Bronchial epithelial cell (primary cell): ENCODE measurements around the gene CPAMD8. TPM values are rescaled to one million over a fixed set of nuclear protein-coding genes. Genes with fewer than 3 reads are reported as not detected.

ENCODE experiments used
- DNase-seq: peaks from one replicate; pipeline ENCODE4 v3.0.0-alpha.2; 2010; ENCODE audit warnings: low read depth
- FAIRE-seq: peaks from 2 replicates; lab custom pipeline; 2011; peaks lifted over from hg19 to GRCh38; lab: Jason Lieb, UNC
- H3K27me3 ChIP-seq: 2 replicates; pipeline ENCODE4 v1.5.1; 2011; ENCODE audit warnings: low read length; ENCODE audit not compliant: control insufficient read depth, insufficient read depth
- H3K36me3 ChIP-seq: 2 replicates; pipeline ENCODE4 v1.5.1; 2011; ENCODE audit warnings: low read length; ENCODE audit not compliant: control insufficient read depth, insufficient read depth
- H3K4me3 ChIP-seq: 2 replicates; pipeline ENCODE4 v1.5.1; 2011; ENCODE audit warnings: mild to moderate bottlenecking, low read depth, low read length, control low read depth
- total RNA-seq: library from RNA; depleted of rRNA; stranded (reverse); fragments of >200 nt; gene quantifications from 2 replicates; pipeline ENCODE4 v1.2.1, GENCODE V29; 2014
- TF ChIP-seq, protein P1 (sequence below): IDR thresholded peaks from 2 replicates; pipeline ENCODE4 v1.5.1; 2011; ENCODE audit warnings: mild to moderate bottlenecking, moderate library complexity, low read length, control low read depth, inconsistent platforms; ENCODE audit not compliant: insufficient read depth, severe bottlenecking

The CPAMD8 gene
- total RNA-seq, 1 donor from 2014 or later: 0.53 TPM

- no peaks in the 10 kb centered on the region for H3K27me3 ChIP-seq
- H3K4me3 ChIP-seq: no peak overlapping the region
- FAIRE-seq (no peak), DNase-seq (no peak)
- H3K36me3 ChIP-seq: no peaks in the 10 kb centered on the region
- TF ChIP-seq, protein P1, sequence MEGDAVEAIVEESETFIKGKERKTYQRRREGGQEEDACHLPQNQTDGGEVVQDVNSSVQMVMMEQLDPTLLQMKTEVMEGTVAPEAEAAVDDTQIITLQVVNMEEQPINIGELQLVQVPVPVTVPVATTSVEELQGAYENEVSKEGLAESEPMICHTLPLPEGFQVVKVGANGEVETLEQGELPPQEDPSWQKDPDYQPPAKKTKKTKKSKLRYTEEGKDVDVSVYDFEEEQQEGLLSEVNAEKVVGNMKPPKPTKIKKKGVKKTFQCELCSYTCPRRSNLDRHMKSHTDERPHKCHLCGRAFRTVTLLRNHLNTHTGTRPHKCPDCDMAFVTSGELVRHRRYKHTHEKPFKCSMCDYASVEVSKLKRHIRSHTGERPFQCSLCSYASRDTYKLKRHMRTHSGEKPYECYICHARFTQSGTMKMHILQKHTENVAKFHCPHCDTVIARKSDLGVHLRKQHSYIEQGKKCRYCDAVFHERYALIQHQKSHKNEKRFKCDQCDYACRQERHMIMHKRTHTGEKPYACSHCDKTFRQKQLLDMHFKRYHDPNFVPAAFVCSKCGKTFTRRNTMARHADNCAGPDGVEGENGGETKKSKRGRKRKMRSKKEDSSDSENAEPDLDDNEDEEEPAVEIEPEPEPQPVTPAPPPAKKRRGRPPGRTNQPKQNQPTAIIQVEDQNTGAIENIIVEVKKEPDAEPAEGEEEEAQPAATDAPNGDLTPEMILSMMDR: no peak
Observed at GRCh38 chr19:16921766-16922591, 104.6 kb downstream of the CPAMD8 start.

- FAIRE-seq (peak; percentile 81), DNase-seq (peak; percentile 91)
- TF ChIP-seq, protein P1: no peak
- H3K4me3 ChIP-seq: no peak overlapping the region
- no peaks in the 10 kb centered on the region for H3K36me3 ChIP-seq
- H3K27me3 ChIP-seq: no peaks in the 10 kb centered on the region
Observed at GRCh38 chr19:16920816-16921529, 105.6 kb downstream of the CPAMD8 start.

DNA sequence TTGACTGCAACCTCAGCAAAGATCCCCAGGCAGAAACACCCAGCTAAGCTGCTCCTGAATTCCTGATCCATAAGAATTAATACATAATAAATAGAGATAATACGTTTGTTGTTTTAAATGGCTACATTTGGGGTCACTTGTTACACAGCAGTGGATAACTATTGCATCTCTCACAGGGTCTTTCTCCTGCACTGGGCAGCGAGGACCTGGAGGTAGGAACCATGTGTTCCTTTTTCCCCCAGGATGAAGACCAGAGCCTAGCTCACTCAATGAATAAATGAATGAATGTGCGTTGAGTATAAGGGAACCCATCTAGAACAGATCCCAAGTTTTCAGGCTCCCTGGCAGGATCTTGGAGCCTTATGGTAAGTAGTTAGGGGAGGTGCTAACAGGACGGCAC is 107.1 kb downstream of the CPAMD8 start:
- DNase-seq: no peak
- TF ChIP-seq, protein P1: no peak
- no peaks in the 10 kb centered on the region for H3K27me3 ChIP-seq
- no peak for FAIRE-seq
- no peak overlapping the region for H3K4me3 ChIP-seq
- H3K36me3 ChIP-seq: no peaks in the 10 kb centered on the region

DNA sequence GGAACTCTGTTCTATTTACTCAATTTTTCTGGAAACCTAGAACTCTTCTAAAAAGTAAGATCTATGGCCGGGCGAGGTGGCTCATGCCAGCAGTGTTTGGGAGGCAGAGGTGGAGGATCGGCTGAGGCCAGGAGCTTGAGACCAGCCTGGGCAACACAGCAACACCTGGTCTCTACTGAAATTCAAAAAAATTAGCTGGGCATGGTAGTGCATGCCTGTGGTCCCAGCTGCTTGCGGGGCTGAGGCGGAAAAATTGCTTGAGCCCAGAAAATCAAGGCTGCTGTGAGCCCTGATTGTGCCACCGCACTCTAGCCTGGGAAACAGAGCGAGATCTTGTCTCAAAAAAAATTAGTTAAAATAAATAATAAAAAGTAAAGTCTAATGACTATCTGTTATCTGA is 109.2 kb downstream of the CPAMD8 start:
- Histone ChIP-seq H3K4me3 (no peak overlapping the region), H3K27me3 (no peaks in the 10 kb centered on the region), H3K36me3 (no peaks in the 10 kb centered on the region)
- DNase-seq (no peak), FAIRE-seq (no peak)
- TF ChIP-seq, protein P1: no peak

- Histone ChIP-seq H3K36me3 (no peaks in the 10 kb centered on the region), H3K27me3 (no peaks in the 10 kb centered on the region), H3K4me3 (no peak overlapping the region)
- FAIRE-seq: no peak
- no peak for DNase-seq
- TF ChIP-seq, protein P1: no peak
Observed at GRCh38 chr19:16915734-16916133, 110.9 kb downstream of the CPAMD8 start.
